T follicular helper cell (primary cell): ENCODE data around the gene DMRTB1.

Experiments used
- DNase-seq: peaks from one replicate; pipeline ENCODE4 v3.0.0-alpha.2; 2020; ENCODE audit warnings: low read depth

The DMRTB1 gene

GRCh38 chr1:53435151-53435550 lies 24.0 kb upstream of the DMRTB1 start:
- no peak for DNase-seq

- DNase-seq, result no peak
Observed at GRCh38 chr1:53438427-53439336, 20.5 kb upstream of the DMRTB1 start.

- DNase-seq, result no peak
Observed at GRCh38 chr1:53439337-53440207, 19.6 kb upstream of the DMRTB1 start.

GRCh38 chr1:53440633-53441032 lies 18.6 kb upstream of the DMRTB1 start:
- no peak for DNase-seq

- no peak for DNase-seq
Observed at GRCh38 chr1:53442299-53442698, 16.9 kb upstream of the DMRTB1 start.

- DNase-seq, result no peak
Observed at GRCh38 chr1:53446051-53446450, 13.1 kb upstream of the DMRTB1 start.

- DNase-seq, result no peak
Observed at GRCh38 chr1:53447413-53447812, 11.8 kb upstream of the DMRTB1 start.

- DNase-seq, result no peak
Observed at GRCh38 chr1:53448241-53448841, 10.9 kb upstream of the DMRTB1 start.

- DNase-seq, result no peak
Observed at GRCh38 chr1:53449021-53449420, 10.2 kb upstream of the DMRTB1 start.

- DNase-seq, result no peak
Observed at GRCh38 chr1:53449693-53450092, 9.5 kb upstream of the DMRTB1 start.

- no peak for DNase-seq
Observed at GRCh38 chr1:53450225-53450624, 9.0 kb upstream of the DMRTB1 start.

GRCh38 chr1:53454019-53454418 lies 5.2 kb upstream of the DMRTB1 start:
- no peak for DNase-seq

- no peak for DNase-seq
Observed at GRCh38 chr1:53455364-53455991, 3.7 kb upstream of the DMRTB1 start.

GRCh38 chr1:53458634-53459033 lies 565 bp upstream of the DMRTB1 start:
- DNase-seq, result no peak

- DNase-seq, result no peak
Observed at GRCh38 chr1:53460211-53460634, 1.0 kb downstream of the DMRTB1 start.

GRCh38 chr1:53460666-53461322 lies 1.6 kb downstream of the DMRTB1 start:
- DNase-seq, result no peak

GRCh38 chr1:53461323-53462044 lies 2.3 kb downstream of the DMRTB1 start:
- no peak for DNase-seq

GRCh38 chr1:53462193-53462592 lies 3.0 kb downstream of the DMRTB1 start:
- no peak for DNase-seq

- DNase-seq, result no peak
Observed at GRCh38 chr1:53462769-53463501, 3.7 kb downstream of the DMRTB1 start.
